ENCODE measurements around the gene VPS72. TPM values are rescaled to one million over a fixed set of nuclear protein-coding genes. Genes with fewer than 3 reads are reported as not detected.

Gene VPS72
- total and polyA plus RNA-seq, 2 of the 13 experiments (the other 11 are each of a cell fraction or from before 2014, with no cell fraction given): 33.7 to 34.5 TPM

DNA sequence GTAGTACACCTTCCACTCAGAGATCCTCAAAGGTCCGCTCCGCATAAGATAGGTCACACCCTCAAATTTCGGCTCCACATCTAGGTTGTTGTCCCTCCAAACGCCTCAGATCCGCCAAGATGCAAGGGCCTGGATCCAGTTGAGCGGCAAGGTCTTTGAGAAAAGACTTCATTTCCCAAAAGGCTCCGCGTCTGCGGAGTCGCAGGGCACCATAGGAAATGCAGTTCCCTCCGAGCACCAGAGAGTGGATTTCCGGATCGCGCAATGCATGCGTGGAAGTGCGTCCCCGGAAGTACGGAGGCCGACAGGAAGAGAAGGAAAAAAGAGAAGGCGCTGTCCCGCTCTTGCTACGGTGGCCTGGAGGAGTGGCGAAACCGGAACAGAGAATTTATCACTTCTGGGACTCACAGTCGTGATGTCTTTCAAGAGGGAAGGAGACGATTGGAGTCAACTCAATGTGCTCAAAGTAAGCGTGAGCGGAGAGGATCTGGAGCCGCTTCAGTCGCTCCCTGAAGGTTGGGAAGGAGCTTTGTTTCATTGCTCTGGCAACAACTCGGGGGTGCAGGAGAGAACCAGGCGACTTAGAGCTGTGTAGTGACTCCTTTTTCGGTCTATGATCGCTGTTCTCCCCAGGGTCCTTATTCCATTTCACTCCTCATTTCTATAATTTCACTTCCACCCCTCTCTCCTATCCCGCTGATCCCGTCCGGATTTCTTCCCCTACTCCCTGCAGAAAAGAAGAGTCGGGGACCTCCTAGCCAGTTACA, 24.1 kb downstream of the VPS72 start, which contains the start of the genes LYSMD1 and SCNM1 (continued):
- TF ChIP-seq, protein P1, sequence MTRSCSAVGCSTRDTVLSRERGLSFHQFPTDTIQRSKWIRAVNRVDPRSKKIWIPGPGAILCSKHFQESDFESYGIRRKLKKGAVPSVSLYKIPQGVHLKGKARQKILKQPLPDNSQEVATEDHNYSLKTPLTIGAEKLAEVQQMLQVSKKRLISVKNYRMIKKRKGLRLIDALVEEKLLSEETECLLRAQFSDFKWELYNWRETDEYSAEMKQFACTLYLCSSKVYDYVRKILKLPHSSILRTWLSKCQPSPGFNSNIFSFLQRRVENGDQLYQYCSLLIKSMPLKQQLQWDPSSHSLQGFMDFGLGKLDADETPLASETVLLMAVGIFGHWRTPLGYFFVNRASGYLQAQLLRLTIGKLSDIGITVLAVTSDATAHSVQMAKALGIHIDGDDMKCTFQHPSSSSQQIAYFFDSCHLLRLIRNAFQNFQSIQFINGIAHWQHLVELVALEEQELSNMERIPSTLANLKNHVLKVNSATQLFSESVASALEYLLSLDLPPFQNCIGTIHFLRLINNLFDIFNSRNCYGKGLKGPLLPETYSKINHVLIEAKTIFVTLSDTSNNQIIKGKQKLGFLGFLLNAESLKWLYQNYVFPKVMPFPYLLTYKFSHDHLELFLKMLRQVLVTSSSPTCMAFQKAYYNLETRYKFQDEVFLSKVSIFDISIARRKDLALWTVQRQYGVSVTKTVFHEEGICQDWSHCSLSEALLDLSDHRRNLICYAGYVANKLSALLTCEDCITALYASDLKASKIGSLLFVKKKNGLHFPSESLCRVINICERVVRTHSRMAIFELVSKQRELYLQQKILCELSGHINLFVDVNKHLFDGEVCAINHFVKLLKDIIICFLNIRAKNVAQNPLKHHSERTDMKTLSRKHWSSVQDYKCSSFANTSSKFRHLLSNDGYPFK (CRISPR knock-in tag; IDR thresholded peaks at IDR 0.05; ENCODE audit: borderline replicate concordance): peak; percentile 94
- TF ChIP-seq, protein P2, sequence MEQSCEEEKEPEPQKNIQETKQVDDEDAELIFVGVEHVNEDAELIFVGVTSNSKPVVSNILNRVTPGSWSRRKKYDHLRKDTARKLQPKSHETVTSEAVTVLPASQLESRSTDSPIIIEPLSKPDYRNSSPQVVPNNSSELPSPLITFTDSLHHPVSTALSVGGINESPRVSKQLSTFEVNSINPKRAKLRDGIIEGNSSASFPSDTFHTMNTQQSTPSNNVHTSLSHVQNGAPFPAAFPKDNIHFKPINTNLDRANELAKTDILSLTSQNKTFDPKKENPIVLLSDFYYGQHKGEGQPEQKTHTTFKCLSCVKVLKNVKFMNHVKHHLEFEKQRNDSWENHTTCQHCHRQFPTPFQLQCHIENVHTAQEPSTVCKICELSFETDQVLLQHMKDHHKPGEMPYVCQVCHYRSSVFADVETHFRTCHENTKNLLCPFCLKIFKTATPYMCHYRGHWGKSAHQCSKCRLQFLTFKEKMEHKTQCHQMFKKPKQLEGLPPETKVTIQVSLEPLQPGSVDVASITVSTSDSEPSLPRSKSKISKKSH (CRISPR knock-in tag; IDR thresholded peaks at IDR 0.05; ENCODE audit: borderline replicate concordance): 0 out of 2 replicates have a peak, but pooled peaks have one; percentile 18
- no peak for TF ChIP-seq ZNF7 (CRISPR knock-in tag; IDR thresholded peaks at IDR 0.05)
- 0 out of 4 replicates have a peak, but pooled peaks of 1 of the 2 experiments have one; percentile 2 for TF ChIP-seq NR2F1 (CRISPR knock-in tag; IDR thresholded peaks at IDR 0.05)
- peak; percentile 13 for TF ChIP-seq CBX1 (IDR thresholded peaks at IDR 0.05; ENCODE audit: low read depth)
- TF ChIP-seq TBX2 (CRISPR knock-in tag; IDR thresholded peaks at IDR 0.05; ENCODE audit: borderline replicate concordance): no peak; the same call in none of the 2 replicates
- TF ChIP-seq KDM4B (CRISPR knock-in tag; IDR thresholded peaks at IDR 0.05): peak; percentile 70; the same call in 1 of the 2 replicates
- peak; percentile 60; the same call in 1 of the 2 replicates for TF ChIP-seq TAF1 (CRISPR knock-in tag; IDR thresholded peaks at IDR 0.05)
- TF ChIP-seq ZNF282 (IDR thresholded peaks at IDR 0.05; ENCODE audit: partially characterized antibody): no peak
- TF ChIP-seq THYN1 (CRISPR knock-in tag; IDR thresholded peaks at IDR 0.05; ENCODE audit: borderline replicate concordance, low read depth): no peak
- TF ChIP-seq, protein P3, sequence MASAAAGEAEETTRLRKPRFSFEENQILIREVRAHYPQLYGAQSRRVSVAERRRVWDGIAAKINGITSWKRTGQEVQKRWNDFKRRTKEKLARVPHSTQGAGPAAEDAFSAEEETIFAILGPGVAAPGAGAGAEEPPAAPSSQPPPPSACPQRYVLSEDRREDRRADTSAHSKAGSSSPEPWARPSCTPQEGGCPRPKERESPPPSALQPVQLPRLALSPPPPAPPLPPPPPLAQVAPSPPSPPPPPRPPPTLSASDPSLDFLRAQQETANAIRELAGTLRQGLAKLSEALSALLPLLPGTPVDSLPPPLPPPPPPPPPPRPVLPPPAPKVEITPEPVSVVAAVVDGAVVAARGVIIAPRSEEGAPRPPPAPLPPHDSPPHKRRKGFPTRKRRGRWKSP (CRISPR knock-in tag; IDR thresholded peaks at IDR 0.05): peak; percentile 32; the same call in 1 of the 2 replicates
- peak; percentile 37; the same call in 1 of the 2 replicates for TF ChIP-seq ZBTB7B (CRISPR knock-in tag; IDR thresholded peaks at IDR 0.05)
- peak; percentile 97 for TF ChIP-seq SALL2 (CRISPR knock-in tag; IDR thresholded peaks at IDR 0.05)
- peak; percentile 84 for TF ChIP-seq HDAC2 (CRISPR knock-in tag; IDR thresholded peaks at IDR 0.05)
- TF ChIP-seq CREM (IDR thresholded peaks at IDR 0.05): peak; percentile 100
- TF ChIP-seq CREM (CRISPR knock-in tag; IDR thresholded peaks at IDR 0.05): peak; percentile 38; the same call in 1 of the 2 replicates
- no peak for TF ChIP-seq MBNL3 (CRISPR knock-in tag; conservative IDR thresholded peaks at IDR 0.05)
- TF ChIP-seq FOXP1 (IDR thresholded peaks at IDR 0.05): no peak
- no peak for TF ChIP-seq FOXP1 (CRISPR knock-in tag; IDR thresholded peaks at IDR 0.05)
- peak; percentile 98 for TF ChIP-seq GATAD1 (CRISPR knock-in tag; IDR thresholded peaks at IDR 0.05)
- TF ChIP-seq ZNF446 (CRISPR knock-in tag; IDR thresholded peaks at IDR 0.05): no peak
- no peak for TF ChIP-seq MTA1 (CRISPR knock-in tag; IDR thresholded peaks at IDR 0.05; ENCODE audit: borderline replicate concordance)
- TF ChIP-seq, protein P4, sequence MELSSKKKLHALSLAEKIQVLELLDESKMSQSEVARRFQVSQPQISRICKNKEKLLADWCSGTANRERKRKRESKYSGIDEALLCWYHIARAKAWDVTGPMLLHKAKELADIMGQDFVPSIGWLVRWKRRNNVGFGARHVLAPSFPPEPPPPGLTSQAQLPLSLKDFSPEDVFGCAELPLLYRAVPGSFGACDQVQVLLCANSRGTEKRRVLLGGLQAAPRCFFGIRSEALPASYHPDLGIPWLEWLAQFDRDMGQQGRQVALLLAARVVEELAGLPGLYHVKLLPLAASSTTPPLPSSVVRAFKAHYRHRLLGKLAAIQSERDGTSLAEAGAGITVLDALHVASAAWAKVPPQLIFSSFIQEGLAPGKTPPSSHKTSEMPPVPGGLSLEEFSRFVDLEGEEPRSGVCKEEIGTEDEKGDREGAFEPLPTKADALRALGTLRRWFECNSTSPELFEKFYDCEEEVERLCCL (CRISPR knock-in tag; IDR thresholded peaks at IDR 0.05; ENCODE audit: borderline replicate concordance): no peak
- peak; percentile 67; the same call in 1 of the 2 replicates for TF ChIP-seq MIXL1 (CRISPR knock-in tag; IDR thresholded peaks at IDR 0.05)

Measured in HepG2 (cell line).